HG02885 (cell line): Measurements from ENCODE around the gene CCL20.
A peak's percentile ranks its signal among the peaks of the same experiment; 100 is the strongest.

Experiments used
- ATAC-seq: cut with Tn5 transposase; IDR thresholded peaks from one replicate; pipeline ENCODE4 v1.9.1; 2021; ENCODE audit warnings: mild to moderate bottlenecking; ENCODE audit not compliant: unreplicated experiment, poor library complexity

Gene CCL20

GRCh38 chr2:227799202-227799601, 14.4 kb upstream of the CCL20 start:
- no peak for ATAC-seq

GRCh38 chr2:227802882-227803281, 10.8 kb upstream of the CCL20 start:
- no peak for ATAC-seq

GRCh38 chr2:227804975-227805374, 8.7 kb upstream of the CCL20 start:
- no peak for ATAC-seq

GRCh38 chr2:227805578-227805977, 8.1 kb upstream of the CCL20 start:
- ATAC-seq = peak; percentile 76

GRCh38 chr2:227808936-227809335, 4.7 kb upstream of the CCL20 start:
- no peak for ATAC-seq

GRCh38 chr2:227812001-227812400, 1.6 kb upstream of the CCL20 start:
- no peak for ATAC-seq

- ATAC-seq = no peak
Observed at GRCh38 chr2:227813229-227813561, 447 bp upstream of the CCL20 start.

- ATAC-seq = no peak
Observed at GRCh38 chr2:227815066-227815465, 1.4 kb downstream of the CCL20 start.

- no peak for ATAC-seq
Observed at GRCh38 chr2:227816507-227817294, 3.1 kb downstream of the CCL20 start.

- ATAC-seq = no peak
Observed at GRCh38 chr2:227817336-227817735, 3.7 kb downstream of the CCL20 start.

GRCh38 chr2:227817850-227818674, 4.4 kb downstream of the CCL20 start:
- peak; percentile 49 for ATAC-seq

GRCh38 chr2:227818675-227819397, 5.2 kb downstream of the CCL20 start:
- ATAC-seq = no peak

- ATAC-seq = no peak
Observed at GRCh38 chr2:227819398-227819697, 5.7 kb downstream of the CCL20 start.

- ATAC-seq = no peak
Observed at GRCh38 chr2:227821043-227821942, 7.7 kb downstream of the CCL20 start.

GRCh38 chr2:227822416-227823003, 8.9 kb downstream of the CCL20 start:
- ATAC-seq = no peak

GRCh38 chr2:227823922-227824321, 10.3 kb downstream of the CCL20 start:
- ATAC-seq = no peak

- ATAC-seq = no peak
Observed at GRCh38 chr2:227824711-227825110, 11.1 kb downstream of the CCL20 start.

GRCh38 chr2:227826019-227826521, 12.4 kb downstream of the CCL20 start:
- ATAC-seq = no peak

GRCh38 chr2:227826563-227826962, 12.9 kb downstream of the CCL20 start:
- ATAC-seq = no peak

- no peak for ATAC-seq
Observed at GRCh38 chr2:227827143-227827542, 13.5 kb downstream of the CCL20 start.
